Tibial nerve (tissue), 4 donors: Measurements from ENCODE around the gene HNRNPD.

Experiments used
- EP300 ChIP-seq, 2 donors: sonication (generic); formaldehyde crosslinking; IDR thresholded peaks; one replicate each; pipeline ENCODE4 v1.6.1; 2017; ENCODE audit warnings: antibody characterized with exemption in 2 of 2, mild to moderate bottlenecking in 1 of 2
- POLR2A ChIP-seq, 2 donors: fragments of 450-650 bp; IDR thresholded peaks; one replicate each; pipeline ENCODE4 v1.6.1; 2017; ENCODE audit warnings: antibody characterized with exemption in 2 of 2, mild to moderate bottlenecking in 2 of 2, moderate library complexity in 2 of 2
- TF ChIP-seq, protein P1 (sequence below), 5 experiments: fragments of 200-600 bp in 3 of 5; fragments of 450-650 bp in 2 of 5; sonication (generic) in 3 of 5; IDR thresholded peaks; one replicate each; pipeline ENCODE4 v1.5.1; 2016 to 2019; ENCODE audit warnings: antibody characterized with exemption in 5 of 5, mild to moderate bottlenecking in 3 of 5, moderate library complexity in 2 of 5

DNA sequence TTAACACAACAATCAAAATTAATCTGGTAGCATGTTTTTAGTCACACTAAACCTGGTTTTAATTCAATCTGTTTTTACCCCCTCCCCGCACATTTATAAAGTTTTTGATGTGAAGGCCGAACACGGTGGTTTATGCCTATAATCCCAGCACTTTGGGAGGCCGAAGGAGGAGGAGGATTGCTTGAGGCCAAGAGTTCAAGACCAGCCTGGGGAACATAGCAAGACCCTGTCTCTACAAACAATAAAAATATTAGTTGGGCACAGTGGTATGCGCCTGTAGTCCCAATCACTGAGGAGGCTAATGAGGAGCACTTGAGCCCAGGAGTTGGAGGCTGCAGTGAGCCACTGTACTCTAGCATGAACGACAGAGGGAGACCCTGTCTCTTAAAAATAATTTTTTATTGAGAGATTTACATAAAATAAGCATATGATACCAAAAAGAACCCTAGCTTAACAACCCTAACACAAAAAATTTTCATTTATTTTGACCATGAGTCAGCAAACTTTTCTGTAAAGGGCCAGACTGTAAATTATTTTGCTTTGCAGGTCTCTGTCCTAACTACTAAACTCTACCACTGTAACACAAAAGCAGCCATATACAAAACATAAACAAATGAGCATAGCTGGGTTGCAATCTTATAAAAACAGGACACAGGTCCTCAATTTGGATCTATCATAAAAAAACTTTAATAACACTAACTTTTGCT lies 21.5 kb downstream of the HNRNPD start:
- TF ChIP-seq POLR2A (IDR thresholded peaks at IDR 0.05) (no peak), EP300 (IDR thresholded peaks at IDR 0.05) (no peak)
- TF ChIP-seq, protein P1, sequence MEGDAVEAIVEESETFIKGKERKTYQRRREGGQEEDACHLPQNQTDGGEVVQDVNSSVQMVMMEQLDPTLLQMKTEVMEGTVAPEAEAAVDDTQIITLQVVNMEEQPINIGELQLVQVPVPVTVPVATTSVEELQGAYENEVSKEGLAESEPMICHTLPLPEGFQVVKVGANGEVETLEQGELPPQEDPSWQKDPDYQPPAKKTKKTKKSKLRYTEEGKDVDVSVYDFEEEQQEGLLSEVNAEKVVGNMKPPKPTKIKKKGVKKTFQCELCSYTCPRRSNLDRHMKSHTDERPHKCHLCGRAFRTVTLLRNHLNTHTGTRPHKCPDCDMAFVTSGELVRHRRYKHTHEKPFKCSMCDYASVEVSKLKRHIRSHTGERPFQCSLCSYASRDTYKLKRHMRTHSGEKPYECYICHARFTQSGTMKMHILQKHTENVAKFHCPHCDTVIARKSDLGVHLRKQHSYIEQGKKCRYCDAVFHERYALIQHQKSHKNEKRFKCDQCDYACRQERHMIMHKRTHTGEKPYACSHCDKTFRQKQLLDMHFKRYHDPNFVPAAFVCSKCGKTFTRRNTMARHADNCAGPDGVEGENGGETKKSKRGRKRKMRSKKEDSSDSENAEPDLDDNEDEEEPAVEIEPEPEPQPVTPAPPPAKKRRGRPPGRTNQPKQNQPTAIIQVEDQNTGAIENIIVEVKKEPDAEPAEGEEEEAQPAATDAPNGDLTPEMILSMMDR (IDR thresholded peaks at IDR 0.05): no peak
